Renal pelvis (tissue), 4 donors: ENCODE results near the gene OPCML. TPM values are rescaled to one million over a fixed set of nuclear protein-coding genes. Genes with fewer than 3 reads are reported as not detected.

Experiments used
- DNase-seq: peaks from one replicate; pipeline ENCODE4 v3.0.0-alpha.2; 2013
- polyA plus RNA-seq, 3 donors: library from polyadenylated mRNA; unstranded; fragments of 120-200 nt; gene quantifications; one replicate each; pipeline ENCODE4 v1.2.1, GENCODE V29; 2013; ENCODE audit not compliant: insufficient read length in 3 of 3

OPCML gene
- polyA plus RNA-seq, 3 donors: 9.9 to 14.8 (median 14.6) TPM

DNA sequence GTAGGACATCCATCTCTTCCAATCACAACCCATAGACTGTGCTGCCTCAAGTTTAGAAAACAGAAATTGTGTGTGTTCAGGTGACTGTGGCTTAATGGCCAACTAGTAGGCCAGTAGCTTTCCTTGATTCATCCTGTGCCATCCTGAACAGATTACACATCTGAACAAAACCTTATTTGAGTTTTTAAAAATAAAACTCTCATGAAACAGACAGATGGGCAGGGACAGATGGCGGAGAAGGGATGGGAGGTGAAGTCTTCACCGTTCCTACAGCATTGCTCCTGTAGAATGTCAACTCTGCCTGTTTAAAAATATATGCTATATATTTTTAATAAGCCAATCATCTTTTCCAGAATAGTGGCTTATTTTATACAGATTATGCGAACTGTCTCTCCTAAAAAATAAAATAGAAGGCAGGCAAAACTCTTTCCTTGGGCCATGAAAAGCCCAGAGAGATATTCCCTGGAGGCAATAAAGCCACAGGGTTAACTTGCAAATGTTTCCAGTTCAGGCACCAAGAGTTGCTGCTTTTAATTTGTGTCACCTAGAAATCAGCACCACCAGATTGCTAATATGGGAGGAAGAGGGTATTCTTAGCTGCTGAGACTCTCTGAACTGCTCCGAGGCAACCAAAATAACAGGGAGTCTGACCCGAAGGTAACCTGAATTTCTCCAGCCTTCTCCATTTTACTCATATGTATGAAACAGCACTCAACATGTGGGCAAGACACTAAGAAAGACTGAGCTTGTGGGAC lies 861.2 kb downstream of the OPCML start:
- no peak for DNase-seq

DNA sequence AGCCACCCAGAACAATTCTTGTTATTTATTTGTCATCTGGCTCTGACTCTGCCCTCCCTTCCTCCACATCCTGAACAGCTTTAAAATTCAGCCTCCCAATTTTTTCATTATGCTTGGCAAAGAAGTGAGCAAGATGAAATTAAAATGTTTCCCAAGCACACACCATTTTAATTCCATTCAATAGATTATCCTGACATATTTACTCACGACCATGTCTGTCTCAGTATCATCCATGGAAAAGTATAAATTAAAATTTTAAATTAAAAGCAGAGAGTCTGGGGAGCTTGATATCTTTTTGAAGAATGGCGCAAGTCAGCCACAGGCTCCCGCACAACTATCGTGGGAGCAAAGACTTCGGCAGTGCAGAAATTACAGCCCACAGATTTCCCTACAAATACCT lies 862.4 kb downstream of the OPCML start:
- no peak for DNase-seq

DNA sequence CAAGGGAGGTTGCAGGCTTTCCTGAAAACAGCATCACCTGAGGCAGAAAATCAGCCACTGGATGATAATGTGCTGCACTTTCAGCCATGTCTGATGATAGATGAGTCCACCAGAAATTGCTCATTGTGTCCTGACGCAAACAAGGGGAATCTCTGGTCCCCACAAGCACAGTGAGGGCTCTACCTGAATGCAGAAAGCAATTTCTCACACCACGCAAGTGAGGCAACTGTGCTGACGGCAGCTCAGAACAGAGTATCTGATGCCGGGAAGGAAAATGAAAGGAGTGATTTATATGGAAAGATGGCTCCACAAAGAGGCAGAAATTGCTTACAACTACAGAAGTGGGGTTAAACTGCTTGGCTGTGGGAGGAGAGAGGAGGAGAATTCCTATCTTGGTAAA lies 867.1 kb downstream of the OPCML start:
- DNase-seq: no peak

DNA sequence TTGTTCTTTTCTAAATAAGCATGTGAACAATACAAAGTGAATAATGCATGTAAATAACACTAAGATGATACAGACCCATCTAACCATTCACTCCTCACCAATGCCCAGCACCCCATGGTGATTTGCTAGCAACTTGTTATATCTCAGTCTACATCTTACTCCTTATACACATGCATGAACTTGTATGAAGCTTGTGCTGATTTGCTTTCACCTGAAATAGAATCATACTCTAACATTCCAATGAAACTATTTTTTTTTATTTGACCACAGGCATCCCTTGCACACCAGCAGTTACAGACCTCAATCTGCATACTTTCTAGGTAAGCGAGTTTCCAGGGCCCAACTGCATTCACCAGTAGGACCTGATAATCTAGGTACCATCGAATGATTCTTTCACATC lies 873.6 kb downstream of the OPCML start:
- no peak for DNase-seq

DNA sequence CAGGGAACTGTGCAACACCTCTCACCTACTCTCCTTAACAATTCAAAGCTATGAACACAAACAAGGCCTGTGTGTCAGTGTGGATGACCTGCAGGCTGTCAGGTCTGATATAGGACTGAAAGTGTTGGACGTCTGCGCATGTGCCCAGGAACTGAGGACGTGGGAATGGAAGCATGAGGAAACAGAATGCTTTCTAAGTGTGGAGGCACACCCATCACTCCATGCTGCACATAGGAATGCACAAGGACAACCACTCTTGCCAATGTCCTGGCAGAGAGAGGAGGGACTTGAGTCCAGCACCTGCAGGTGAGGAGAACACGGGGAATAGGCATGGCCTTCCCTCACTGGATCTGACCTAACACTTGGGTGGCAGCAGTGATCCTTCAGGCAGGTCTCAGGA lies 874.3 kb downstream of the OPCML start:
- DNase-seq: no peak

DNA sequence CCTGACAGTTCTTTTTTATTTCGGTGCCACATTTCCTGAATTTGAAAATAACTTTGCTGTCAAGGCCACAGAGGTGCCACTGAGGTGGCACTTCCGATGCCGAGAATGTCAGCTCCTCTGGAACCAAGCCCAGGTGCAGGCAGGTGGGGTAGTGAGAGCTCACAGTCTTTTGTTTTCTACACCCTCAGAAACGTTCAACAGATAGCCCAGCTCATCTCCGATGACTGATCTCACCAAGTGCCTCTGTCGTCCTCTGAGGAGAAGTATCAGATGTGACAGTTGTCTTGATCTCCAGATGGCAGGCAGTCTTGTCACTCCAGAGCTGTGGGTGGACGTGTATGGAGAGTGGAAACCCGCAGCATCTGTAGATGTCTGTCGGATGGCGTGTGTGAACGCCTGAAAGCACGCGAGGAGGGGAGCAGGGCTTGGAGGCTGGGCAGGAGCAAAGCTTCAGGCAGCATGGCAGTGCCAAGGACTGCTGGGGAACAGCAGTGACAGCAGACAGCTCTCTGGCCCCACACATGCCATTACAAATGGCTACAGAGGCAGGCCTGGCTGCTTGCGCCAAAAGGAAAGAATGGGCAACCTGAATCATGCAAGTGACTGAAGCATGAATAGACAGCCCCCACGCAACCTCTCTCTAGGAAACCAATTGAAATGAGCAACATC lies 877.0 kb downstream of the OPCML start:
- DNase-seq: no peak

DNA sequence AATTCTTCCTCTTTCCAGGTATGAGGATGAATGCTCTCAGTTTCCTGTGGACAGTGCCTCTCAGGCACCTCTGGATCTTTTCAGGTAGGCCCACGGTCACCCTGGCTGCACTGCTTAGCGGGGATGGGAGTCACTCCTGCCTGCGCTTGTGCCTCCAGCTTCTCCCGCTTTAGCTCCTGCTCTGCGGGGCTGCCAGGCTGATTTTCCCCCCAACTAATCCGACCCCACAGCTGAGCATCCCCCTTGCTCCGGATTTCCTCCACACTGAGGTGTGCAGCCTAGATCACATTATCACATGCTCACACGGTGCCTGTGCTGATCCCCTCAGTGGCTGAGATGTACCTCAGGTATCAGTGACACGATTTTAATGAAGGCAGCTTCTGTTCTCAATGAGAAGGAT lies 879.1 kb downstream of the OPCML start:
- DNase-seq: no peak

DNA sequence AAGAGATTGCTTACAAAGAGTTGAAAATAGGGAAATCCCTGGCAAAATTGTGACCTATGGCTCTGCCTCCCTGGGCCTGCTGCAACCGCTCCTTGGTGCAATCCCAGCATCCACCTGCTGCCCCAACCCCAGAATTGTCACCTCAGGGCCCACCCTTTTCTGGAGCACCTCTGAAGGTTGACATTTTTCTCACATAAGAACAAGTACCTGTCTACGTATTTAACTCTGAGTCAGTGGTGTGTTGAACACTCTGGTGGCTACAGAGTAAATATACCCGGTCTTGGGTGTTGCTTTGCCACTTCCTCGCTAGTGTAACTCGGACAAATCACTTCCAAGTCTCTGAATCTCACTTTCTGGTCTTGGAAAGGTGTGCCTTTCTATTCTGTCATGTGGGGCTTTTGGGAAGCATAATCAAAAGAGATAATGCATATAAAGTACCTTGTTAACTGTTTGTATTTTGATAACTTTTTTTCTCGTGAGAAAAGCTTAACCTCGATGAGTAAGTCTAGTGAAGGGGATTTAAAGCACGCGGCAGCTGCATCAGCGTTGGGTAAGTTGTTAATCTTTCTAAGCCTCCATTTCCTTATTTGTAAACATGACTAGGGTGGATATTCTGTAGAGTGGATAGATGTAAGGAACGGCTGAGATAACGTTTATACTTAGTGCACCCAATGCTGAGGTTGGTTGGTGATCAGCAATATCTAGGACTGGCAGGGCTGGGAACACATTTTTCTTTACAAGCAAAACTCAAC lies 881.2 kb downstream of the OPCML start:
- no peak for DNase-seq

DNA sequence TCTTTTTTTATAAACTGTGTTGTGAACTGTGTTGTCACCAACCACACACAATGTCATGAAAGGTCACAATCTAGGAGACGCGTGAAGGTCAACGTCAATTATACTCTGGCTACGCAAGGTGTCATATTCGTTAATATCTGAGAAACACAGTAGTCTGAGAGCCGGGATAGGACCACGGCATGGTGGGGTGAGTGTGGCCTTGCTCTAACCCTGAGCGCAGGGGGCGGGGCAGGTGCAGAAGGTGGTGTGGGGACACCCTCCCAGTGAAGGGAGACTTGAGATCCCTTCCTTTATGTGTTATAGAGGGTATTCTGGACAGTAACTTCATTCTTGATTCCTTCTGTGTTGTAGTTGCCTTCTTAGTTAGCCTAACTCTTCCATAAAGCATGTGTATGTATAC lies 883.0 kb downstream of the OPCML start:
- no peak for DNase-seq

DNA sequence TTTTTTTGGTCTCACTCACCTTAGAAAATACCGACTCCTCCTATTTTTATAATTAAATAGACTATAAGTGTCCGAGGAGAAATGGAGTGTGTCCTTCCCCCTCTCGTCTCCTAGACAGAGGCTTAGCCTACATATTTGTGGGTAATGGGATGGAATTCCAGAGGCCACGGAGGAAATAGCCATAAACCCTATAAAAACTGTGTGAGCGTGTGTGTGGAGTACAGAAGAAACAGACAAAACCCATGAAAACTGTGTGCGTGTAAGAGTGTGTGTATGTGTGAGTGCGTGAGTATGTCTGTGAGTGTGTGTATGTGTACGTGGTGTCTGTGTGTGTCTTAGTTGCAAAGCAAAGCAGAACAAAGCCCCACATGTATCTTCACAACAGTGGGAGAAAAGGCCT lies 883.5 kb downstream of the OPCML start:
- no peak for DNase-seq

DNA sequence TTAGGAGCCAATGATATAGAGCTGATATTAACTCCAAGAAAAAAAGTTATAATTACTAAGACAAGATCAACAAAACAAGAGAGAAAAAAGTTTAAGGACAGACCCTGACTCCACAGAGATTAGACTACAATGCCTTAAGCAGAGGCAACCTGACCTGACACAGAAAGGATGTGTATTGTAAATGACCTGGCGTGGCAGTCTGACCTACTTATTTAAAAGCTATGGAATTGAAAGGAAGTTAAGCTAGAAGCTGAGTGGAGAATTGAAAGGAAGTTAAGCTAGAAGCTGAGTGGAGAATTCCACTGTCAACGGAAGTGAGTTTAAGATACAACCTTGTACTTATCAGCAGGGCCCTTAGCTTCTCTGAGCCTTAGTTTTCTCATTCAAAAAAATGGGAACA lies 885.4 kb downstream of the OPCML start:
- DNase-seq: no peak

DNA sequence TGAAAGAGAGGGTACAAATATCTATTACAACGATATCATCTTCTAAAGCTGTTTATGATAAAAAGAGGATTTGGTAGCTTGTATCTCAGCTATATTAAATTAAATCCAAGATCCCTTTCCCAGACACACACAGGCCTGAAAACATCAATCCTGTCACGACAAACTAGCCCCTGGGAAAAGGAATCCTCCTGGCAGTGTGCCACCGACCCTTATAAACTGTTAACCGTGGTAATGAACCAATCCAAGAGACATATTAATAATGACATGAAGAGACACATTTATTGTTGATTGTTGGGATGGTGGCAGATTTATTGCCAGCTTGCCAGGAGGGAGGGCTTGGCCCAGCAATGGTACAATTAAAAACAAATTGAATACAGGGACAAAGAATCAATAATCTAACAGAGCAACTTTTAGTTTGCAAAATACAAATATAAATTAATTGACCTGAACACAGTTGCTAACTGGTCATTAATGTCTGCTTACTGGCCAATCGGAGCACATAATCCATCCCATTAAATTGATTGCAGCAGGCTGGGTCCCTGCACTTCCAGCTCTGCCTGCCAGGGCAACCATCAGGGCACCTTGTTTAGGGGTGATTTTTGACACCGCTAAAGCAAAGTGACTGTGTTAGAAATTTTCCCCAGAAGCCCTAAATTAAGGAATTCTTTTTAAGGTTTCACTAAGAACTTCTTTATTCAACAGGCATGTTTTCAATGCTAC lies 887.6 kb downstream of the OPCML start:
- DNase-seq: peak; percentile 29

DNA sequence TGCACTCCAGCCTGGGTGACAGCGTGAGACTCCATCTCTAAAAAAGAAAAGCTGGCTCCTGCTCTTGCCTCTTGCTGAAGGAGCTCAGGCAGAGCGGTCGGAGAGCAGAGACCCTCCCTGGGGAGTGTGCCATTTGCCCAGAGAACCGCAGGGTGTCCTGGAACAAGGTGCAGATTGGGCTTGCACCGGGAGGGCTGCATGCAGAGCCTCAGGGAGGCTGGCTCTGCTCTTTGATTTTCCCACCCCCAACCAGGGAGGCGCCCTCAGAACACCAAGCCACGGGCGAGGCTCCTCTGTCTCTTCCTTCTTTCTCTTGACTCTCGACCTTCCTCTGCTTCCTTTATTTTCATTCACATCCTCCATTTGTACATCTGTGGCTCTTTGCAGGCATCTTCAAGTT lies 889.1 kb downstream of the OPCML start:
- DNase-seq: no peak

DNA sequence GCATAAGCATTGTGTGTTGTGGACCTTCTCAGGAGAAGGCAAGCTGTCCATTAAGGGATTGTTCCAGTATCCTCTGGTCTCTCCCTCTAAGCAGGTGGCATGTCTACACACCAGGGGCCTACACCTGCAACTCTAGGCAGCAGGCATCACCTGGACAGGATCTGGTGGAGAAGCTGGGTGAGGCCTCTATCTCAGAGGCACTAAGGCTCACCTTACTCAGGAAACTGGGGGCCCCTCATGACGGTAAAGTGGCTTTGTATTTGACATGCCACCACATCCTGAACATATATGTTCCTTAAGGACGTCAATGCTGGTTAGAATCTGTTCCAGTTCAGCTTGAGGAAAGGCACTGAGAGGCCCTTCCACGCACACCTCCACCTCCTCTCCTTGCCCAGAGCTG lies 891.3 kb downstream of the OPCML start:
- no peak for DNase-seq

DNA sequence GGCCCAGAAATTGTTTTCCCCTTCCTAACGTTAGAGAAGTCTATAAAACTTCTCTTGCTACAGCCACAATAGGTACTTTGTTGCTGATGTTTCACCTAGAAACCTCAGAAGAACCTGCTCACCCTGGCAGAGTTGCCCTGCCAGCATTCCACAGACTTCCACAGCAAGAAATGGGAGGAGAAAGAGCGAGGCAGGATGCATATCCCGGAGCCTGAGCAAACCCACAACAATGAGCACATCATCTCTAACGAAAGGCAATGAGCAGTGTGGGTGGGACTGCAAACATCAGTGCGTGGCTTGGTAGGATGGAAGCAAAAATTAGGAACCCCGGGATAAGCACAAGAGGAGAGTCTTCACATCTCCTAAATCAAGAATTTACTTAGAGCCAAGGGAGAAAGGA lies 892.3 kb downstream of the OPCML start:
- no peak for DNase-seq

DNA sequence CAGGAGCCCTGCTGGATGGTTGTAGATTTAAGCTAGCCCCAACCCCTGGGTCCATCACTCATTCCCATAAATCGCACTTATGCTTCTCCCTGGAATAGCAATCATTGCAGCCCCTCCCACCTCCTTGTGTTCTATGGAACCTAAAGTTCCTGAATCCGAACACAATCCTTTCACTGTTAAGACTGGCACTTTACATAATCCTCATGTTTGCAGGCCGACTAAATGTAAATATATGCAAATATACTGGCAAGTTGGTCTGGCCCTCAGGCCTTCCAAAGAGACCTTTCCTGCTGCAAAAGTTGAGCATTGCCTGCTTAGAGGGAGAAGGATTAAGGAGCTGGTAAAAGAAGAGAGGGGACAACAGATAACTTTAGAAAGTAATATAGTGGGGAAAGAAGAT lies 892.9 kb downstream of the OPCML start:
- no peak for DNase-seq

DNA sequence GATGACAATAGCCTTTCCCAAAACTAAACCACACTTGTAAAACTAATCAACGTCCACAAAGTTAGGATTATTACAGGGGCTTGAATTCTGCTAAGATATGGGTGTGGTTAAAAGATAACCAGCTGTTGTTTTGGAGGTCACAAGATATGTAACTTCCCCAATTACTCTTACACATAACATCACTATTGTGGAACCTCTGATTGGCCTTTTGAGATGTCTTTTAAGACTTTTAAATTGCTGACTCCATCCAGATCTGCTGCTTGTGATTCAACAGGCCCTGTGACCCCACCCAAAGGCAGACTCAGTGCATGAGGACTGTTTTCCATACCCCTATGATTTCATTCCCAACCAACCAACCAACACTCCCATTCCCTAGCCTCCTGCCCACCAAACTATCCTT lies 893.9 kb downstream of the OPCML start:
- DNase-seq: no peak

DNA sequence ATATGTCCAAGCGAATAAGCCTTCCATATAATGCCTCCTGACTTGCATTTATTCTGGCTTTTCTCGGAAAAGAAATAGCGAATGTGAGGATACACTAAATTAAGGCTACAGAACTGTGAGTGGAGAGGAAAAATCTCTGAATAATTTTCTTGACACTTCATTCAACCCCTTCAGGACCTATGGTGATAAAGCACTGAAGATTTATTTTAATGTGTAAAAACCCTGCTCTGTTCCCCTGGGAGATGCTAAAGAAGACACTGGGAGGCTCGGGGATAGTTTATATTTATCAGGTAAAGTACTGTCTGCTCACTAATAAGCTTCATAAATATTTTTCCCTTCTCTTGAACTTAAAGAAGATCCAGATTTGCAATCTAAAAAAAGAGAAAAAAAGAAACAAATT lies 895.8 kb downstream of the OPCML start:
- no peak for DNase-seq

DNA sequence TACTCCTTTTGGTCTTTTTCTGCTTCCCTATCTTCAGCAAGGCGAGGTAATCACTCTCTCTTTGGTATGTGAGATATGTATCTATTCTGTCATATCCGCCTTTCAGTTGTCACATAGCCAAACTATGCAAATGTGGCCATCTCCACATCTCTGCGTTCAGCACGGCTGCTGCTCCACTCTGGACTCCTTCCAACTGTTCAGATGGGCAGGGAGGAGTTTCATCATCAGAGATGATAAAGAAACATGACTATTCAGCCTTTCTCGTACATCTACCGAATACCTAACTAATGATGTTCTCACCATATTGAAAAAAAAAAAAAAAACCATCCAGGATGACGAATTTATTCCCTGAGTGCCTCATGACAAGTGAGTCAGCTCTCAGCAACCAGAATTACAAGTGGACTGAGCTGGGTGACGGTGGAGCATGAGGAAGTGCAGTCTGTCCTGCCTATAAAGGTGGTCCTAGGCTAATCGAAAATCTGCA lies 899.6 kb downstream of the OPCML start:
- no peak for DNase-seq

DNA sequence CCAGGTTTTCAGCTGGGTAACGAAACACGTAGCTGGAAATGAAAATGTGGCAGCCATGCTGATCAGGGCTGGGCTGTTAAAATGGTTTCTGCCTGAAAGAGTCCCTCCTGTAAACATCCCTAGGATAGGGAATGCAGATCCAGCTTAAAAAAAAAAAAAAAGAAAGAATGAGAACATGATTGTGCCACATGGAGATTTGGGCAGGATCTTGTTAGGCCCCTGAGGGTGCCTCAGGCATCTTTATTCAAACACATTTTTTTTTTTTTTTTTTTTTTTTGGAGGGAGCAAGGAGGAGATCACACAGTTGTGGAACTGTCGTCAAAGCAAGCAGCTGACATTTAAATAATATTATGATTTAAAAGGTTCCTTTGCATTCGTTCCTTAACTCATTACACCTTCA lies 900.3 kb downstream of the OPCML start:
- no peak for DNase-seq

DNA sequence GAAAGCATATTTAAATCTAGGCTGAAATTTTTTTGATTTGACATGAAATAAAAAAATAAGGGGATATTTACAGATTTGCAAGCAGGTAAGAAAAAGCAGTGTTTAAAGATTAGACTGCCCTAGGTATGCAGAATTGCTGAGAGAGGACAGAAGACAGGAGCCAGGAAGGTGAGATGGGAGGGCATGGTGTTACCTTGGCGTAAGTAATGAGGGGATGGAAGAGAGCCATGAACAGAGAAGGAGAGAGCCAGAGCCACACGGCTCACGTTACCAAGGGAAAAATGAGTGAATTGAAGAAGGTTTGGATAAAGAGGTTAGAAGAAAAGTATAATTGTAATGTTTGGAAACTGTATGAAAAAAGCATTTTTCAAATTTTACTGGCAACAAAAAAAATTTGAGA lies 904.3 kb downstream of the OPCML start:
- no peak for DNase-seq

DNA sequence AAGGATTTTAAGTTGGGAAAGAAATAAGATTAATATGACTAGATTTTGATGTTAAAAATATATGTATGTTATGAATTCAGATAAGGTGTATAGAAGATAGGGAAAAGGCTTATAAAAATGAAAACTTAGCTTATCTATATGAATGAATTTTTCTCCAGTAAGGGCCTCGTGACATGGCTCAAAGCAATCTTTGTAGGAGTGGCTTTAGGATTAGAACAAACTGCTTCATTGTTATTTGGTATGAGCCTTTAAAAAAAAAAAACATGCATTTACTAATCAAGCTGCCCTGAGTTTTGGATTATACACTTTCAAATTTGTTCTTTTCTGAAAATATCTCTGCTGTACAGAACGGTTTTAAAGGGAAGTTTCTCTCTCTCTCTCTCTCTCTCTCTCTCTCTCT lies 905.9 kb downstream of the OPCML start:
- no peak for DNase-seq
